ENCODE data around the gene EFHC1. TPM values are rescaled to one million over a fixed set of nuclear protein-coding genes. Genes with fewer than 3 reads are reported as not detected.
A peak's percentile ranks its signal among the peaks of the same experiment; 100 is the strongest.

Gene EFHC1
- total RNA-seq, 1 experiment from 2014 or later, result 26.9 TPM

DNA sequence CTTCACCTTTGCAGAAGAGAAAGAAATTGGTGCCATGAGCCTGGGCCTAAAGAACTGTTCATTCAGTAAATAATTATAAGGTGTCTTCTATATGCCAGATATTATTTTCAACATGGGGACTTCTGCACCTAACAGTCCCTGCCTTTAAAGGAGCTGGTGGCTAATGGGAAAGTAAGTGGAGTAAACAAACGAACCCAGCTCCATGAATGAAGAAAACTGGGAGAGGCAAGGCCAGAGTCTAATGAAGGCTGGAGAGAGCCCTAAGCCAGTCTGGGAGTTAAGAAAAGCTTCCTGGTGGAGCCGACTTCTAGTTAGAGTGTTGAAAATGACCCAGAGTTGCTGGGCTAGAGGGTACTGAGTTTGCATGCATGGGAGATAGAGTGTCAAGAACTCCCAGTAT is 24.2 kb upstream of the EFHC1 start:
- Mint-ChIP-seq H3K36me3 (ENCODE audit: insufficient read depth, unreplicated experiment) (no peaks in the 10 kb centered on the region), H3K4me3 (ENCODE audit: unreplicated experiment) (no peak overlapping the region), H3K4me1 (ENCODE audit: insufficient read depth, unreplicated experiment) (no peaks in the 10 kb centered on the region), H3K9me3 (ENCODE audit: unreplicated experiment) (no peaks in the 10 kb centered on the region), H3K27ac (ENCODE audit: low read depth, unreplicated experiment) (no peak overlapping the region), H3K27me3 (ENCODE audit: insufficient read depth, unreplicated experiment) (no peaks in the 10 kb centered on the region)
- DNase-seq (ENCODE audit: unreplicated experiment), result no peak
- ChIA-PET POLR2A (no interaction called here), CTCF (interaction anchor here (0.6 to 8.8 kb wide), 3 partner anchors 111 to 466 kb away, joined by 3 to 137 read pairs (median 4); partner anchors contain the start of gene MCM3)
- intact Hi-C loops (cut with micrococcal nuclease), result loop anchor here (5.0 kb wide), 1 partner anchor 34 kb away; the partner anchor contains the start of gene PAQR8
- TF ChIP-seq, protein P1, sequence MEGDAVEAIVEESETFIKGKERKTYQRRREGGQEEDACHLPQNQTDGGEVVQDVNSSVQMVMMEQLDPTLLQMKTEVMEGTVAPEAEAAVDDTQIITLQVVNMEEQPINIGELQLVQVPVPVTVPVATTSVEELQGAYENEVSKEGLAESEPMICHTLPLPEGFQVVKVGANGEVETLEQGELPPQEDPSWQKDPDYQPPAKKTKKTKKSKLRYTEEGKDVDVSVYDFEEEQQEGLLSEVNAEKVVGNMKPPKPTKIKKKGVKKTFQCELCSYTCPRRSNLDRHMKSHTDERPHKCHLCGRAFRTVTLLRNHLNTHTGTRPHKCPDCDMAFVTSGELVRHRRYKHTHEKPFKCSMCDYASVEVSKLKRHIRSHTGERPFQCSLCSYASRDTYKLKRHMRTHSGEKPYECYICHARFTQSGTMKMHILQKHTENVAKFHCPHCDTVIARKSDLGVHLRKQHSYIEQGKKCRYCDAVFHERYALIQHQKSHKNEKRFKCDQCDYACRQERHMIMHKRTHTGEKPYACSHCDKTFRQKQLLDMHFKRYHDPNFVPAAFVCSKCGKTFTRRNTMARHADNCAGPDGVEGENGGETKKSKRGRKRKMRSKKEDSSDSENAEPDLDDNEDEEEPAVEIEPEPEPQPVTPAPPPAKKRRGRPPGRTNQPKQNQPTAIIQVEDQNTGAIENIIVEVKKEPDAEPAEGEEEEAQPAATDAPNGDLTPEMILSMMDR (IDR thresholded peaks at IDR 0.05; ENCODE audit: unreplicated experiment), result no peak
- no TSS peak for BruUV-seq (replicated peaks)

DNA sequence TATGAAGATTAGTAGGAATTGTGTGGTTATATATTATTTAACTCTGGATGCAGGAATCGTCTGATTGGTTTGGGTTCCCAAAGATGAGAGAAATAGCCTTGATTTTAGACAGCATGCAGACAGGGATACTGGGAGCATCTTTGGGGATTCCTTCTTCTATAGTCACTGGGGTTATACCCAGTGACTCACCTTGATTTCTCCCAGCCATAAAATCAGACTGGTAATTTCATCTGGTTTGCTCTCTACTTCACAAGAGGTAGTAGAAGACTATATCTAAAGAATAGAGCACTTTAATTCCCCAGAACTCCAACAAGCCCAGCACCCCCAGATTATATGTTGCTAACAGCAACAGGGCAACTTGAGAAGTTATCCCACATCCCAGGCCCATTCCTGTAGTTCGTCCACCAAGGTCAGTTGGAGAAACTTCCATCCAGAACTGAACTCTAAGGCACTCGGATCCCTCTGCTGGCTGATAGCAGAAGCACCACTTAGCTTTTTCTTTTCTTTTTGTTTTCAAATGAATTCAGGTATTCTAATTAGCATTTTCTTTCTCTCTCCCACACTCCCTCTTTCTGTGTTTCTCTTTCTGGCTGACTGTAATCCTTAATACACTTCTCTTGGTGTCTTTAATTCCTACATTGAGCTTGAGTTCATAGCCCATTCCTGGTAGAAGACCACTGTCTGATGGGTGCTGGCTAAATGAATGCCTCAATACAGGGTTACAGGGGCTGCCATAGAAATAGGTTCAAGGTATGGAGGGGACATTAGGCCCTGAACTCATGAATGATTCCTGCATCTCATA is 20.4 kb upstream of the EFHC1 start:
- Mint-ChIP-seq H3K27ac (ENCODE audit: low read depth, unreplicated experiment) (no peak overlapping the region), H3K36me3 (ENCODE audit: insufficient read depth, unreplicated experiment) (no peaks in the 10 kb centered on the region), H3K4me3 (ENCODE audit: unreplicated experiment) (no peak overlapping the region), H3K4me1 (ENCODE audit: insufficient read depth, unreplicated experiment) (peaks cover 10% of the 10 kb centered on the region), H3K9me3 (ENCODE audit: unreplicated experiment) (no peaks in the 10 kb centered on the region), H3K27me3 (ENCODE audit: insufficient read depth, unreplicated experiment) (no peaks in the 10 kb centered on the region)
- intact Hi-C loops (cut with micrococcal nuclease), result loop anchor here (1.0 to 5.0 kb wide), 4 partner anchors 37 to 236 kb away; partner anchors contain the start of gene PAQR8
- ChIA-PET CTCF (interaction anchor here (0.7 to 8.8 kb wide), 33 partner anchors 8 to 1011 kb away, joined by 3 to 137 read pairs (median 4); partner anchors contain the start of genes MCM3 and PAQR8), POLR2A (interaction anchor here (1.3 to 1.7 kb wide), 3 partner anchors 9 to 114 kb away, joined by 3 to 10 read pairs (median 6); partner anchors contain the start of gene MCM3)
- peak; percentile 70 for DNase-seq (ENCODE audit: unreplicated experiment)
- BruUV-seq (replicated peaks), result no TSS peak
- TF ChIP-seq, protein P1 (IDR thresholded peaks at IDR 0.05; ENCODE audit: unreplicated experiment), result peak; percentile 73

DNA sequence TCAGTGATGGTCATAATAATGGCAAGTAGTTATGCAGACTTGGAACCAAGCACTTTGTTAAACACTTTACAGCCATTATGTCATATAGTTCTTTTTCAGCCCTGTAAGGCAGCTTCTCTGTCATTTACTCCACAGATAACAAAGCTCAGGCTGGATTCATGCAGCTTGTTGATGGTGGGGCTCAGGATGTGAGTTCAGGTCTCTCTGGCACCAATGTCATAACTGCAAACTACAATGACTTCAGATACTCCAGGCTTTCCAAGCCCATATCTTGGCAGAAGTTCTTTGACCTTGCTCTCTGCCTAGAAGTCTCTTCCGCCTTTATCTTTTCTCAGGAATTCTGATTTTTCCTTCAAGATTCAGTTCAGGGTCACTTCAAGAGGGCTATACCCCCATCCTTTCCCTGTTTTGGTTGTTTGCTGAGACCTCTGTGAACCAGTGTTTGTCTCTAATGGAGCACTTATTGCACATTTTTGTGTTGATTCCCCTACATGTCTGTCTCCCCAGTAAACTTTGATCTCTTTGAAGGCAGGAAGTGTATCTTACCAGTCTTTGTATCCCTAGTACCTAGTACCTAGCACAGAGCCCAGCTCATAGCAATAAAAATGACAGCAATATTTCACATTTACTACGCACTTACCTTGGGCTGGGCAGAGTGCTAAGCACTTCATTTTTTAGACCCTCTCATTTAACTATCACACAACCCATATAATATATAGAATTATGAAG is 19.7 kb upstream of the EFHC1 start:
- Mint-ChIP-seq H3K27ac (ENCODE audit: low read depth, unreplicated experiment) (peak overlapping the region; percentile 2), H3K27me3 (ENCODE audit: insufficient read depth, unreplicated experiment) (no peaks in the 10 kb centered on the region), H3K4me3 (ENCODE audit: unreplicated experiment) (no peak overlapping the region), H3K36me3 (ENCODE audit: insufficient read depth, unreplicated experiment) (no peaks in the 10 kb centered on the region), H3K4me1 (ENCODE audit: insufficient read depth, unreplicated experiment) (peaks cover 10% of the 10 kb centered on the region), H3K9me3 (ENCODE audit: unreplicated experiment) (no peaks in the 10 kb centered on the region)
- no TSS peak for BruUV-seq (replicated peaks)
- ChIA-PET CTCF (interaction anchor here (0.5 to 8.8 kb wide), 37 partner anchors 9 to 1642 kb away, joined by 3 to 137 read pairs (median 4); partner anchors contain the start of genes MCM3 and PAQR8), POLR2A (interaction anchor here (0.7 to 1.3 kb wide), 3 partner anchors 10 to 115 kb away, joined by 3 to 10 read pairs (median 6); partner anchors contain the start of gene MCM3)
- intact Hi-C loops (cut with micrococcal nuclease), result no loop called here
- no peak for DNase-seq (ENCODE audit: unreplicated experiment)
- TF ChIP-seq, protein P1 (IDR thresholded peaks at IDR 0.05; ENCODE audit: unreplicated experiment), result no peak

DNA sequence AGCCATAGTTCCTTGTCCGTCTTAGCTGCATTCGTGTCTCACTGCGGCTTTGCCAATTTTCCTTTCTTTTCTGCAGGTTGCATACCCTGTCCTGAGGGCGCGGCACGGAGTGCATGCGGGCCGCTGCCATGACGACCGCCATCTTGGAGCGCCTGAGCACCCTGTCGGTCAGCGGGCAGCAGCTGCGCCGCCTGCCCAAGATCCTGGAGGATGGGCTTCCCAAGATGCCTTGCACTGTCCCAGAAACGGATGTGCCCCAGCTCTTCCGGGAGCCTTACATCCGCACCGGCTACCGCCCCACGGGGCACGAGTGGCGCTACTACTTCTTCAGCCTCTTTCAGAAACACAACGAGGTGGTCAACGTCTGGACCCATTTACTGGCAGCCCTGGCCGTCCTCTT is 17.1 kb upstream of the EFHC1 start:
- CTCF ChIA-PET, result interaction anchor here (1.9 to 8.8 kb wide), 4 partner anchors 13 to 259 kb away, joined by 10 to 137 read pairs (median 28); partner anchors contain the start of gene MCM3
- no TSS peak for BruUV-seq (replicated peaks)
- Mint-ChIP-seq H3K4me1 (ENCODE audit: insufficient read depth, unreplicated experiment) (peaks cover 10% of the 10 kb centered on the region), H3K36me3 (ENCODE audit: insufficient read depth, unreplicated experiment) (no peaks in the 10 kb centered on the region), H3K4me3 (ENCODE audit: unreplicated experiment) (no peak overlapping the region), H3K27me3 (ENCODE audit: insufficient read depth, unreplicated experiment) (no peaks in the 10 kb centered on the region), H3K27ac (ENCODE audit: low read depth, unreplicated experiment) (no peak overlapping the region), H3K9me3 (ENCODE audit: unreplicated experiment) (no peaks in the 10 kb centered on the region)
- TF ChIP-seq, protein P1 (IDR thresholded peaks at IDR 0.05; ENCODE audit: unreplicated experiment), result no peak
- no peak for DNase-seq (ENCODE audit: unreplicated experiment)
- intact Hi-C loops (cut with micrococcal nuclease), result no loop called here
- POLR2A ChIA-PET, result interaction anchor here (0.6 kb wide), 1 partner anchor 108 kb away, joined by 3 read pairs; no protein-coding TSS in a partner anchor

All from MCF 10A (cell line).